HG02885 (cell line): ENCODE measurements around the gene TEKT5.
"Not testable (repeated sequence)": the region's sequence is repeated elsewhere in the genome, so short reads cannot be mapped to it uniquely, and the experiment has no call there.

Experiments used
- ATAC-seq: cut with Tn5 transposase; IDR thresholded peaks from one replicate; pipeline ENCODE4 v1.9.1; 2021; ENCODE audit warnings: mild to moderate bottlenecking; ENCODE audit not compliant: unreplicated experiment, poor library complexity

Gene TEKT5

DNA sequence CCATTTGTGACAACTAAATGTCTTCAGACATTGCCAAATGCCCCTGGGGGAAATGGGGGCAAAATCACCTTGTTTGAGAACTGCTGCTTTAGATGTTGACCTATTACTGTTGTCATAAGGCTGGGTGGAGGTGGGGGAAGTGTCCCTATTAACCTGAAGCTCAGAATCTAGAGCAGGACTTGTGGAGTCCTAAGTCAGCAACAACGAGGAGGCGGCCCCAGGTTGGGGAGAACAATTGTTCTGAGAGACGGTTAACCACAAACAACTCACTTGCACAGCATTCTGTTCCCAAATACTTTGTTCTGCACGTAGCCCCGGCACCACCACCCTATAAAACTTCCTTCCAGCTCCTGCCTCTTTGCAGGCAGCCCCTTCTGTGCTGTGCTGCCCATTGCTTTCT is 32.5 kb downstream of the TEKT5 start:
- ATAC-seq = no peak

DNA sequence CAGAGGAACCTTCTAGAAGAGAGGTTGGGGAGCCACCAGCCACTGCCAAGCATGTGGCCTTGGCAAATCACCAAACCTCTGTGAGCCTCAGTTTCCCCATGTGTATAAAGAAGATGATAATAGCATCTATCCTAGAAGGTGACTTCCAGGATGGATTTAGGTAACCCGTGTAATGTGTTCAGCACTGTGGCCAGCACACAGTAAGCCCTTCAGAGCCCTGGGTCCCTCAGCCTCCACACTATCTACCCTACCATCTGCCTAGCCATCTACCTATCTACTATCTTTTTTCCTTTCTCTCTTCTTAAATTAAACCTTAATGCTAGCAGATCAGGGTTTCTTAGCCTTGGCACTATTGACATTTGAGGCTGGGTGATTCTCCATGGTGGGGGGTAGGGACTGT is 33.0 kb downstream of the TEKT5 start:
- ATAC-seq = no peak

DNA sequence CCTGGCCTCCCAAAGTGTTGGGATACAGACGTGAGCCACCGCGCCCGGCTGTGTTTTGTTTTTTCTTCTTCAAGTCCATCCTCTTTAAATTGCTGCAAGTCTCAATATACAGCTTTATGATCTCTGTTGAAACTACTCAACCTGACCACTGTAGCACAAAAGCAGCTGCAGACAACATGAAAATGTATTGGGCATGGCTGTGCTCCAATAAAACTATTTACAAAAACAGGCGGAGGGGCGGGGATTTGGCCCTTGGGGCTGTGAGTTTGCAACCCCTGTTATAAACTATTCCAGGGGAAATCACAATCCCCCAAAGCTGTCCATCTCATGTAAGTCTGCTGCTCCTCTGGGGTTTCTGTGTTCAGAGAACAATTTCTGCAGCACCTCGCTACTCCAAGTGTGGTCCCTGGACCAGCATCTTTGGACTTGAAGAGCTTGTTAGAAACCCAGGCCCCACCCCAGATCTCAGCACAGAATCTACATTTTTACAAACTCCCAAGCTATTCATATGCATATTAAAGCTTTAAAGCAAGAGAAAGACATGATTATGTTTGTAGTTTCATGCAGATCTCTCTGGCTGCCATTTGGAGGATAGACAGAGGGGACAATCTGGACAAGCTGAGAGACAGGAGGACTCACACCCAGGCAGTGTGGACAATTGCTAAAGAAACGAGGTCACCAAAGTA is 33.6 kb downstream of the TEKT5 start:
- ATAC-seq = no peak

DNA sequence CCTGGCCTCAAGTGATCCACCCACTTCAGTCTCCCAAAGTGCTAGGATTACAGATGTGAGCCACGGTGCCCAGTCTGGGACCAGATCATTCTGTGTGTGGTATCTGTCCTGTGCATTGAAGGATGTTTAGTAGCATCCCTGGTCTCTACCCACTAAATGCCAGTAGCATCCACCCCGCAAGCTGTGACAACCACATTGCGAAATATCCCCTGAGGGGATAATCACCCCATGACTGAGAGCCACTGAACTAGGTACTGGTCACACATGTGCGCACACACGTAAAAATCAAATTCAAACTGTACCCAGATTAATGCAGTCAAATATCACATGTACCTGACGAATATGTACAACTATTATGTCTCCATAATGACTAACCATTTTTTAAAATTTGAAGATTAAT is 35.8 kb downstream of the TEKT5 start:
- ATAC-seq = no peak

DNA sequence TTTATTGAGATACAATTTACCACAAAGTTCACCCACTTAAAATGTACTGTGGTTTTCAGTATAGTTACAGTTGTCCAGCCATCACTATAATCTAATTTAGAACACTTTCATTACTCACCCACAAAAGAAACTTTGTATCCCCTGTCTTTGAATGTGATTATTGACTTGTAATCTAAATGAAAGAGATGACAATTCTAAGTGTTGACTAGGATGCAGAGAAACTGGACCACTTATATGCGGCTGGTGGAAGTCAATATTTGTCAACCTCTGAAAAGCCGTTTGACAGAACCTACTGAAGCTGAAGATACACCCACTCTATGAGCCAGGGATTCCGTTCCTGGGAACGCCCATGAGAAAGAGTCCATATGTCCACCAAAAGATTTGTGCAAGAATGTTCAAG is 36.8 kb downstream of the TEKT5 start:
- no peak for ATAC-seq

DNA sequence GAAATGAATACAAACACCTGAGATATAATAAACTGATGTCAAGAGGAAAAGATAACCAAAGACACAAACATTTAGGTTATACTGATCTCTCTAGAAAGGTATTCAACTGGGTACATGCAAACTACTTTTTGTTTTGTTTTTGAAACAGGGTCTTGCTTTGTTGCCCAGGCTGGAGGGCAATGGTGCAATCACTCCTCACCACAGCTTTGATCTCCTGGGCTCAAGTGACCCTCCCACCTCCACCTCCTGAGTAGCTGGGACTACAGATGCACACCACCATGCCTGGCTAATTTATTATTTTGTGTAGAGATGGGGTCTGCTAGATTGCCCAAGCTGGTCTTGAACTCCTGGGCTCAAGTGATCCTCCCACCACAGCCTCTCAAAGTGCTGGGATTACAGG is 38.1 kb downstream of the TEKT5 start:
- ATAC-seq = no peak

DNA sequence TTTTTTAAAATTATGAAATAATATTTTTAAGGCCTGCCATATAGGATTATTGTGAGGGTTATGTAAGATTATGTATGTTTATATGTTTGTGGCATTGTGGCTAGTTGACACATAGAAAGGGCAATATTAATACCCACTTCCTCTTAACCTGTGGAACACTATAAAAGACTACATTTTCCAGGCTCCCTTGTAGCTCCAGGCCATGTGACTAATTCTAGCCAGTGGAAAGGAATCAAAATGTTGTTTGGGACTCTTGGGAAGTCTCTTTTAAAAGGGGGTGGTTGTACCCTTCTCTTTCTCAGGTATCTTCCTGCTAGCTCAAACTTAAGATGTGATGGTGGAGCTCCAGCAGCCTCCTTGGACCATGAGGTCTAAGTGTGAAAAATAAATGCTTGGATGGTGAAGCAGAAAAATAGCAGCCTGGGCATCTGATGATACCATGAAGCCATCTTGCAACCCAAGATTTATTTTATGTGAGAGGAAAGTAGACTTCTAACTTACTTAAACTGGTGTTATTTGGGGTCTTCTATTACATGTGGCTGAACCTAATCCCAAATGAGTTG is 39.2 kb downstream of the TEKT5 start:
- no peak for ATAC-seq

DNA sequence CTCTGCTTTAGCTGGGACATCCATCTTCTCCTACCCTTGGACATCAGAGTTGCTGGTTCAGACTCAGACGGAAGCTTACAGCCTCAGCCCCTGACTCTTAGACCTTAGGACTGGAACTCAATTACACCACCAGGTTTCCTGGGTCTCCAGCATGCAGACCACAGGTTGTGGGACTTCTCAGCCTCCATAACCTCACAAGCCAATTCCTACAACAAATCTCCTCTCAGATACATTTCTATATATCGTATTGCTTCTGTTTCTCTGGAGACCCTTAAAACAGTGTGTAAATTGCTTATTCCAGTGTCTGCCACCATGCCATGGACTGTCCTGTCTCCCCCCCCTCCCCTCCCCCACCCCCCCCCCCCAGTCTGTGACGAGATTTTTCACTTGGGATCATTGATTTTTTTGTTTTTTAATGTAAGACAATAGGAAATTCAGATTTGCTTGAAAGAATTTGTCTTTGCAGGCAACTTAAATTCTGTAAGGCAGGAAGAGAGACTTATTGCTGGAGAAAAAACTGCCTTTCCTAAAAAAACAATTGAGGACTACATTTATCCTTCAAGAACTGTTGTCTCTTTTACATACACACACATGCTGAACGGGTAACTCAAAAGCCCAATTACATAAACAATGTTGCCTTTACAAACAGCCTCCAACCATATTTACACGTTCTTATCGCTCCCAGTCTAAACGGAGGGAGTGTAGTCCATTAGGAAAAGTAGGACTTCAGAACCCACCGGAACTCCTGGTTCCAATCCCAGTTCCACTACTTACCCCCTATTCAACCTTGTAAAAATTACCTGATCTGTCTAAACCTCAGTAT is 39.9 kb downstream of the TEKT5 start:
- no peak for ATAC-seq

DNA sequence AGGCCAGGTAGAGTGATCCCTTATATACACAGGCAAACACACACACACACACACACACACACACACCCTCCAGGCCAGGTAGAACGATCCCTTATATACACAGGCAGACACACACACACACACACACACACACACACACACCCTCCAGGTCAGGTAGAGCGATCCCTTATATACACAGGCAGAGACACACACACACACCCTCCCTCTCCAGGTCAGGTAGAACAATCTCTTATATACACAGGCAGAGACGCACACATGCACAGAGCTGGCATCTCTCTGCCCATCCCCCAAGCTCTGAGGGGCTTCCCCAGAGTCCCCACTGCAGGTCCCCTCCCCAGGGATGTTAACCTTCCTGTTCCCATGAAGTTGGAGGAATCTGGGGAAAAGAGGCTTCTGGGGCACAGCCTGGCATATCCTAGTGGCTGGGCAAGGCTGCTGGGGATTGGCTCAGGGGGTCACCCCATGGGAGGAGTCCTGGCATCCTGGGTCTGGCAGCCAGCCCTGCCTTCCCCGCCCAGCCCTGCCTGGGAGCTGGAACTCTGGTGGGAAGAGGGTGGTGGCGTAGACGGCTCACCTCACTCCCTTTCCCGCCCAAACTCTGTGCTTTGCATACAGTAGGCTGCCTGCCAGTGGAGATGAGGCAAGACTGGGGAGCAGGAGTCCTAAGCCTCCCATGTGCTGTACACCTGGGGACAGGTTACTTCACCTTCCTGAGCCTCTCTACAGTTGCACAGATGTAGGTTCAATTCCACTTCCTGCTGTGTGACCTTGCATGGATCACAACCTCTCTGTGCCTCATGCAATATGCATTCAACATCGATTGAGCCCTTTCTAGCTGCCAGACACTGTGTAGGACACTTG is 41.8 kb downstream of the TEKT5 start:
- no peak for ATAC-seq

DNA sequence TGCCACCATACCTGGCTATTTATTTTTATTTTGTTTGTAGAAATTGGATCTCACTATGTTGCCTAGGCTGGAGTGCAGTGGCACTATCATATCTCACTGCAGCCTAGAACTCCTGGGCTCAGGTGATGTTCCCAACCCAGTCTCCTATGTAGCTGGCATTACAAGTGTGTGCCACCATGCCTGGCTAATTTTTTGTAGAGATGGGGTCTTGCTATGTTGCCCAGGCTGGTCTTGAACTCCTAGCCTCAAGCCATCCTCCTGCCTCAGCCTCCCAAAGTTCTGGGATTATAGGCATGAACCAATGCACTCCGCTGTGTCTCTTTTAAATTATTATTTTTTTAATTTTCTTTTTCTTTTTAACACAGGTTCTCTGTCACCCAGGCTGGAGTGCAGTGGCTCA is 45.6 kb downstream of the TEKT5 start:
- ATAC-seq = not testable (repeated sequence)

DNA sequence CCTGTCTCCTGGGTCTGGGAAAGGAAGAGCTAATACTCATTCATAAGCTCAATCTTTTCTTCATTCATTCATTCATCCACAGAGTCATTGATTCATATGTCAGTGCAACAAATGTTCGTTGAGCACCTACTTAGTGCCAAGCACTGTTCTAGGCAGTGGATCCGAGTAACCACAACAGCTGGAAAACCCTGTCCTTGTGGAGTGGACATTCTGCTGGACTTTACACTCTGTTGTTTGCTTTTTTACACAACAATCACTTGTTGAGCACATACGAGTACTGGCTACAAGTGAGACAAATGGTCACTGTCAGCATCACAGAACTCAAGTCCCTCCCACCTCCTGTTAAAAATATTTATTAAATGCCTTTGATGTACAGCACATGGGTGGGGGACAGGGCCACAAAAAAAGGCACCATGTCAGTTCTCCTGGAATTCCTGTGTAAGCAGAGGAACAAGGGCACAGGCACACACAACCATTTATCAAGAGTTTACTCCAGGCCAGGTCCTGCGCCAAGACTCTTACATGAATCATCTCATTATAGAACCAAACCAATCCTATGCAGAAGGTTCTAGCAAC is 46.9 kb downstream of the TEKT5 start:
- no peak for ATAC-seq

DNA sequence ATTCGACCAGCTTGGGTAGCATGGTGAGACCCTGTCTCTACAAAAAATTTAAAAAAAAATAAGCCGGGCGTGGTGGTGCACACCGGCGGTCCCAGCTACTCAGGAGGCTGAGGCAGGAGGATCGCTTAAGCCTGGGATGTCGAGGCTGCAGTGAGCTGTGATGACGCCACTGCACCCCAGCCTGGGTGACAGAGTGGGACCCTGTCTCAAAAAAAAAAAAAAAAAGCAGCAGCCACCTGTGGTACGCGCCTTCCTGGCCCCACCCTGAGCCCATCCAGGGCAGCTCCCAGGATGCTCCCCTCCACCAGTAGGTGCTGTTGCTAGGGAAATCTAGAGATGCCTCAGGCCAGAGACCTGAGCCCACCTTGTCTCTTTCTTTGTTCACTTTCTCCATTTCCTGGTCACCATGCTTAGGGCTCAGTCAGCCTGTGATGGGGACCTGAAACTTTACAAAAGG is 47.4 kb downstream of the TEKT5 start:
- no peak for ATAC-seq

DNA sequence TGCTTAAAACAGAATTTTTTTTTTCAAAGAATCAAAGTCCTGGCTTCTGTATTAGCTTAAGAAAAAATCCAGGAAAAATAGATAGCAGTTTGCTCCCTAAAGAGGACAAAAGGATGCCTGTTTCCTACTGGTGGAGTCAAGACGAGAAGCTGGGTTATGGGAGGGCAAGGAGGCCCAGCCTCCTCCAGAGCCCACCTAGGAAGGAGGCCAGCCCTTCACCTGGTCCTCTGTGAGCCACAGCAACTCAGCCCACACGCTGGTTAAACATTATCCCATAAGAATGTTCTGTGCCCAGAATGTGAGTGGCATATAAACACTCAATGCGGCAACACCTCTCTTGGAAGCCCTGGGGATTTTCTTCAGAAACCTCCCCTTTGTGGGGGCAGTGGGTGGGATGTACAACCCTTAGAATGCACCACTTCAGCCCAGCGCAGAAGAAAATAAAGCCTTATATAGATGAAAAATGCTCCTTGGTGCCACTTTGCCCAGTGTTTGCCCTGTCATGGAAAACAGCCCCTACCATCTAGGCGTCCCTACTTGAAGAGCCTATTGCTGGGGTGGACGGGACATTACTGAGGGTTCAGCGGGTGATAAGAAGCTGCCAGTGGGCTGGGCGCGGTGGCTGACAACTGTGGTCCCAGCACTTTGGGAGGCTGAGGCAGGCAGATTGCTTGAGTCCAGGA is 48.0 kb downstream of the TEKT5 start:
- ATAC-seq = no peak

DNA sequence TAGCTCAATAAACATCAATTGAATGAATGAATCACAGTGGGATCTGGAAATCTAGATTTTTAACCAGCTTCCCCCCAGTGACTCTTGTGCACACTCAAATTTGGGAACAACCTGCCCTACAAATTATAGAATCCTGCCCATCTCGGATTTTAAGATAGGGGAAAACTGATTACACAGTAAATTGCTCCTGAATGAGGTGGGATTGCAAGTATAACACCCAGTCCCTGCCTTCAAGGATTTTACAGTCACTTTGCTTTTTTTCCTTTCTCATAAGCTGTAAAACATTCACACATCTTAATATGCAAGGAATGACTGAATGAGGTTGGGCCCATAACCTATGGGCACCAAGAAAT is 48.5 kb downstream of the TEKT5 start:
- no peak for ATAC-seq

DNA sequence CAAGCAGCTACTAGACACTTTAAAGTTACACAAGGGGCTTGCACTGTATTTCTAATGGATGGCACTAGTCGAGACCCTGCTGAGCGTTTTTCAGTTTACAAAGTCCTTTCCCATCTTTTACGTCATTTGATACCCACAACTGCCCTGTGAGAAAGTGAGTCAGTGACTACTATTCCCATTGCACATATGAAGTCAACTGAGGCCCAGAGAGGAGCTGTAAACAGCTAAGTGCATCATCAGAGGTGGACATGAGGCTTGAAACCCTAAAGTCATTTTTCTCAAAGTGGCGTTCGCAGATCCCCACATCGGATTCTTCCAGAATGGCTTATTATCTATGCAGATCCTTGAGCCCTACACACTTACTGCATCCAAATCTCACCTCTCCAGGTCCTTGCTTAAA is 50.6 kb downstream of the TEKT5 start:
- no peak for ATAC-seq

DNA sequence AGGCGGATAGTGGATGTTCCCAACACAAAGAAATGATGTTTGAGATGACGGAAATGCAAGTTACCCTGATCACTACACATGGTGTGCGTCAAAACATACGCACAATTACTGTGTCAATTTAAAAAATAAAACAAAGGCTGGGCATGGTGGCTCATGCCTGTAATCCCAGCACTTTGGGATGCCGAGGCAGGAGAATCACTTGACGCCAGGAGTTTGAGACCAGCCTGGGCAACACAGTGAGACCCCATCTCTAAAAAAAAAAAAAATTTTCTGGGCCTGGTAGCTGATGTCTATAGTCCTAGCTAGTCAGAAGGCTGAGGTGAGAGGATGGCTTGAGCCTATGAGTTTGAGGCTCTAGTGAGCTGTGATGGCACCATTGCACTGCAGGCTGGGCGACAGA is 51.8 kb downstream of the TEKT5 start:
- no peak for ATAC-seq

DNA sequence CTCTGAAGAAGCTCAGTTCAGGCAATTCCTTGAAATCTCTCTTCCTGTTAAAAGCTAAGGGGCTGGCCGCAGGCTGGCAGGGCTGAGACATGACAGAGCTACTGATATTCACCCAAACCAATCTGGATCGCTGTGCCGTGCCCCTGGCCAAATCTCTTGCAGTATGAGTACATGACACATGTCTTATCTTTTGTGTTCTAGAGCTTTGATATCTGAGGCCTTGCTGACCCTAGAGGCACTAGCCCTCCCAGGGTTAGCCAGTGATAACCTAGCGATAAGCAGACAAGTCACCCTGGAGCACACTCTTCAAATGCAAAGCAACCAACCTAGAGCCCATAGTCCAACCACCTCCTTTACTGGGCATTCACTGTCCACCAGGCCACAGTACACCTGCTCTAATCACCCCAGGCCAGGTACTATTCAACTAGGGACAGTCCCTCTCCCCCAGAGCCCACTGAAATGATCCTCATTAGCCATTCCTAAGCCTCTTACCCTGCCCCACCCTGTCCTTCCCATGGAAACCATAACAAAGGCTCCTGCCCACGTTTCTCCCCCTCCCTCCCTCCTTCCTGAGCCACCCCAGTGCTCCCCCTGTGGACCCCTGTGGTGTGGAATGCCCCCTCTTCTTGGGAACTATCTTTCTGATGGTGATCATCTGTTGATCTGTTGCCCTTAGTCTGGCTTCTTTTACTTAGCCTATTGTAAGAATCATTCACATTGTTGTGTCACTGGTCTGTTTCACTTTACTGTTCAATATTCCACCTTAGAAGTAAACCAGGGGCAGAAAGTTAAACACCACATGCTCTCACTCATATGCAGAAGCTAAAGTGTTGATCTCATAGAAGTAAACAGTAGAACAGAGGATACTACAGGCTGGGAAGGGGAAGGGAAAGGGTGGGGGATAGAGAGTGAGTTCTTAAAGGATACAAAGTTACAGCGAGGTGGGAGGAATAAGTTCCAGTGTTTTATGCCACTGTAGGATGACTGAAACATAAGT is 52.5 kb downstream of the TEKT5 start:
- no peak for ATAC-seq

DNA sequence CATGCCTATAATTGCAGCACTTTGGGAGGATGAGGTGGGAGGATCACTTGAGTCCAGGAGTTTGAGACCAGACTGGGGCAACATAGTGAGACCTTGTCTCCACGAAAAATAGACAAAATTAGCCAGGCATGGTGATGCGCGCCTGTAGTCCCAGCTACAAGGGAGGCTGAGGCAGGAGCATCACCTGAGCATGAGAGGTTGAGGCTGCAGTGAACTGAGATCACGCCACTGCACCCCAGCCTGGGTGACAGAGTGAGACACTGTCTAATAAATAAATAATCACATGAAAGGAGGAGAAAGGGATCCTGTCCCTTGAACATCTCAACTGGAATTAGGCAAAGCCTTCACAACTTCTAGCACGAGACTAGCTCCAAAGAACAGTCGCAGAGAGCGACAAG is 53.2 kb downstream of the TEKT5 start:
- no peak for ATAC-seq

DNA sequence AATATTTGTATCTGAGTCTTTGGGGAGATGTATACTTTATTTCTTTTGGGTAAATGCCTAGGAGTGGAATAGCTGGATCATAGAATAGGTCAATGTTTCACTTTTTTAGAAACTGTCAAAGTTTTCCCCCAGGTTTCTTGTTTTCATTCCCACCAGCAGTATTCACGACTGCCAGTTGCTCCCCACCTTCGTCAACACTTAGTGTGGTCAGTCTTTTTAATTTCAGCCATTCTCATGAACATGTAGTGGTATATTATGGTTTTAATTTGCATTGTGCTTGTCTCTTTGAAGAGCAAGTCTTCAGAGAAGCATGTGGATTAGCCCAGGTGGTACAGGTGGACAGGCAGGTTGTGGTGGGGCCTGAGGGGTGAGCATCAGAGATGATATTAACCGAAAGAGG is 53.8 kb downstream of the TEKT5 start:
- no peak for ATAC-seq
